ENCODE measurements around the gene SNPH.
"Not testable (repeated sequence)": the region's sequence is repeated elsewhere in the genome, so short reads cannot be mapped to it uniquely, and the experiment has no call there.

Gene SNPH

GRCh38 chr20:1247689-1248088, 18.4 kb upstream of the SNPH start:
- H3K27ac ChIP-seq, result no peak overlapping the region
- no peak for TF ChIP-seq CTCF (conservative IDR thresholded peaks at IDR 0.05)

DNA sequence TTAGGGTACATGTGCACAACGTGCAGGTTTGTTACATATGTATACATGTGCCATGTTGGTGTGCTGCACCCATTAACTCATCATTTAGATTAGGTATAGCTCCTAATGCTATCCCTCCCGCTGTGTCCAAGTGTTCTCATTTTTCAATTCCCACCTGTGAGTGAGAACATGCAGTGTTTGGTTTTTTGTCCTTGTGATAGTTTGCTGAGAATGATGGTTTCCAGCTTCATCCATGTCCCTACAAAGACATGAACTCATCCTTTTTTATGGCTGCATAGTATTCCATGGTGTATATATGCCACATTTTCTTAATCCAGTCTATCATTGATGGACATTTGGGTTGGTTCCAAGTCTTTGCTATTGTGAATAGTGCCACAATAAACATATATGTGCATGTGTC, 15.8 kb upstream of the SNPH start:
- H3K27ac ChIP-seq, result not testable (repeated sequence)

GRCh38 chr20:1252416-1252815, 13.7 kb upstream of the SNPH start:
- TF ChIP-seq CTCF (conservative IDR thresholded peaks at IDR 0.05), result no peak
- H3K27ac ChIP-seq, result no peak overlapping the region

DNA sequence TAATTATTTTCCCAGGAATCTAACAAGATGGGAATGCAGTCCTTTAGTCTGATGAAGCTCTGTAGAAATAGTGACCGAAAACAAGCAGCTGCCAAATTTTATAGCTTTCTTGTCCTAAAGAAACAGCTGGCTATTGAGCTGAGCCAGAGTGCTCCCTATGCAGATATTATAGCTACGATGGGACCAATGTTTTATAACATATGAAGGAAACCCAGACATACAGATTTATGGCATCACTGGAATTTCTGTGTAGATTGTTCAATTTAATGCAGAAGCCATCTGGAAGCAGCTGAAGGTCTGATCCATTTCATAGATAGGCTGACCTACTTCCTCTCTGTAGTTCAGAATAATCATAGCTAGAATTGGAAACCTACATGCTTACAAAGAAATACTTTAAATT, 11.8 kb upstream of the SNPH start:
- TF ChIP-seq CTCF (conservative IDR thresholded peaks at IDR 0.05), result no peak
- no peak overlapping the region for H3K27ac ChIP-seq

GRCh38 chr20:1255675-1256074, 10.4 kb upstream of the SNPH start:
- H3K27ac ChIP-seq, result no peak overlapping the region
- no peak for TF ChIP-seq CTCF (conservative IDR thresholded peaks at IDR 0.05)

DNA sequence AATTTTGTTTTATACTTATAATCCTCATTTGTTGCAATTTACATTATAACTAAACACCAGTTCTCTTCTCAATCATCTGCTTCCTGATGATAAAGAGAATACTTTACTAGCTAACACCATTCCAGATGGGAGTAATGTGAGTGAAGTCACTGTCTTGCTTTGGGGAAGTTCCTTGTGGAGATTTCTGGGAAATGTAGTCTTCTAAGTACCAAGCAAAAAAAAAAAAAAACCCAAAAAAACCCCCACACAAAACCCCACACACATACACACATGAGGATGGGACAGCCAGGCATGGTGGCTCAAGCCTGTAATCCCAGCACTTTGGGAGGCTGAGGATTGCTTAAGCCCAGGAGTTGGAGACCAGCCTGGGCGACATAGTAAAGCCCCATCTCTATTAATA, 2.2 kb upstream of the SNPH start:
- no peak for TF ChIP-seq CTCF (conservative IDR thresholded peaks at IDR 0.05)

GRCh38 chr20:1264727-1265126, 1.4 kb upstream of the SNPH start:
- H3K27ac ChIP-seq, result no peak overlapping the region; the same call in 1 of the 2 replicates
- no peak for TF ChIP-seq CTCF (conservative IDR thresholded peaks at IDR 0.05)

More for the DNA sequence above, 2.2 kb upstream of the SNPH start:
- no peak overlapping the region for H3K27ac ChIP-seq

DNA sequence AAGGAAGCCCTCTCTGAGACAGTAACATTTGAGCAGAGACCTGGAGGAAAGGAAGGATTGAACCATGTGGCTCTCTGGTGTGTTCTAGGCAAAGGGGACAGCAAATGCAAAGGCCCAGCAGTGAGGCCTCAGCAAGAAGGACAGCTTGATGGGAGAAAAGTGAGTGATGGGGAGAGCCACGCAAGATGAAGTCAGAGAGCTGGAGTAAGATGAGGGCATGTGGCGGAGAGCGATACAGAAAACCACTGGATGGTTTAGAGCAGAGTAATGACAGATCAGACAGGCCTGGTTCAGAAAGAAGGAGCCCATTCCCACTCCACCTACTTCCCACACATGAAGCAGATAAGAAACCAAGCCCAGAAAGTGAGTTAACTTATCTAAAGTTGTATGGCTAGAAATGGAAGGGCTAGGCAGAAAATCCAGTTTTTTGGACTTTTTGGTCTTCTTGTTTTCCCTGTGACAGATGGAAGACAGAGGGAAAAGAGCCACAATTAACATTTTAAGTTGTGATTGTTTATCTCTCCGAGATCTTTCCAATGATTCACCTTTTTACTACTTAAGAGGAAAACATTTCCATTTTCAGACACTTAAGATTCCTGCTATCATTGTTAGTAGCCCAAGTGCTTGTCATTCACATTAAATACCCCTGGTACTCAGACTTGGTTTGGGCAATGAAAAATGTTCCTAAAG, 723 bp upstream of the SNPH start:
- no peak for TF ChIP-seq CTCF (conservative IDR thresholded peaks at IDR 0.05)
- peak overlapping the region; percentile 68 for H3K27ac ChIP-seq
